ENCODE results near the gene BRIX1. TPM values are rescaled to one million over a fixed set of nuclear protein-coding genes. Genes with fewer than 3 reads are reported as not detected.
A peak's percentile ranks its signal among the peaks of the same experiment; 100 is the strongest.

The BRIX1 gene
- total RNA-seq, 1 experiment from 2014 or later, result 77.0 TPM

GRCh38 chr5:34895641-34896419 lies 19.7 kb upstream of the BRIX1 start:
- Histone ChIP-seq H3K27me3 (ENCODE audit: insufficient read depth, low read length) (no peaks in the 10 kb centered on the region), H3K9me3 (ENCODE audit: control insufficient read depth, low read depth, low read length) (no peaks in the 10 kb centered on the region), H2AFZ (ENCODE audit: low read length) (no peak overlapping the region), H3K23ac (ENCODE audit: insufficient read length, low read depth, low read length) (no peak overlapping the region), H3K4me1 (ENCODE audit: insufficient read depth, low read length) (no peaks in the 10 kb centered on the region), H2BK120ac (ENCODE audit: low read depth, low read length, poor library complexity, severe bottlenecking) (no peak overlapping the region), H4K8ac (replicated peaks; ENCODE audit: insufficient read length, low read depth, low read length) (no peak overlapping the region), H3T11ph (ENCODE audit: low read length) (no peak overlapping the region), H4K91ac (ENCODE audit: insufficient read length, low read depth, low read length) (no peak overlapping the region), H3K27ac (ENCODE audit: insufficient read length, low read depth, low read length) (no peak overlapping the region), H3K14ac (ENCODE audit: insufficient read depth, low read length) (no peak overlapping the region), H2AK5ac (ENCODE audit: insufficient read length, low read length) (no peak overlapping the region), H2BK15ac (ENCODE audit: low read depth, low read length) (no peak overlapping the region), H2BK20ac (ENCODE audit: low read depth, low read length, poor library complexity, severe bottlenecking) (no peak overlapping the region), H3K23me2 (ENCODE audit: insufficient read length, low read depth, low read length, poor library complexity, severe bottlenecking) (no peaks in the 10 kb centered on the region), H3K79me2 (ENCODE audit: insufficient read depth, low read length) (no peaks in the 10 kb centered on the region), H2BK5ac (ENCODE audit: insufficient read length, low read length) (no peak overlapping the region), H3K4me2 (ENCODE audit: insufficient read depth, insufficient read length, low read length) (no peak overlapping the region), H4K20me1 (ENCODE audit: control insufficient read depth, insufficient read depth, insufficient read length) (no peaks in the 10 kb centered on the region), H3K9ac (ENCODE audit: extremely low read depth, insufficient read length, low read length) (no peak overlapping the region), H2BK12ac (ENCODE audit: insufficient read length, low read depth, low read length) (no peak overlapping the region), H3K4ac (ENCODE audit: low read depth, low read length) (no peak overlapping the region), H3K79me1 (ENCODE audit: insufficient read depth, low read depth, low read length, poor library complexity, severe bottlenecking) (no peaks in the 10 kb centered on the region), H3K18ac (ENCODE audit: insufficient read length, low read depth, low read length) (no peak overlapping the region), H3K56ac (ENCODE audit: insufficient read length, low read depth, low read length) (no peak overlapping the region), H4K5ac (ENCODE audit: insufficient read length, low read depth, low read length) (no peak overlapping the region)
- H3K4me1 Mint-ChIP-seq, result peaks cover 8 to 17% of the 10 kb centered on the region in 2 experiments
- H3K4me3 Mint-ChIP-seq, result no peak overlapping the region
- TF ChIP-seq CTCF (conservative IDR thresholded peaks at IDR 0.05), result no peak
- WGBS (ENCODE audit: extremely low coverage, insufficient read length, low lambda C conversion rate), result no CpG with 5 or more reads among the region's 2 CpGs
- DNase-seq, result no peak
- H3K27me3 Mint-ChIP-seq (ENCODE audit: low read depth), result no peaks in the 10 kb centered on the region; the same call in 1 of the 2 replicates
- peaks cover 0 to 4% (median 0%) of the 10 kb centered on the region in 3 experiments; a peak in 2 of 7 replicates for H3K36me3 Mint-ChIP-seq (ENCODE audit: insufficient read depth in 1 of 3, low read depth in 3 of 3)
- H3K9me3 Mint-ChIP-seq, result no peaks in the 10 kb centered on the region
- H3K27ac Mint-ChIP-seq, result peak overlapping the region in 1 of 3 experiments; percentile 42; a peak in 1 of 7 replicates
